HEK293T (cell line): Measurements from ENCODE around the gene IL17C.

Experiments used
- FOXM1 ChIP-seq: fragments of 450-650 bp; IDR thresholded peaks from 2 replicates; pipeline ENCODE4 v1.6.1; 2017; ENCODE audit warnings: mild to moderate bottlenecking, borderline replicate concordance
- PKNOX1 ChIP-seq: fragments of 450-650 bp; IDR thresholded peaks from 2 replicates; pipeline ENCODE4 v1.6.1; 2016
- SP1 ChIP-seq: fragments of 450-650 bp; IDR thresholded peaks from 2 replicates; pipeline ENCODE4 v1.6.1; 2017

- no peak for TF ChIP-seq PKNOX1
- TF ChIP-seq SP1, result no peak
- TF ChIP-seq FOXM1, result no peak
Observed at GRCh38 chr16:88640039-88640495, 1.7 kb downstream of the IL17C start.
